HG02642 (cell line): ENCODE data around the gene RTN3.
"Not testable (repeated sequence)": the region's sequence is repeated elsewhere in the genome, so short reads cannot be mapped to it uniquely, and the experiment has no call there.

ENCODE experiments used
- ATAC-seq: cut with Tn5 transposase; IDR thresholded peaks from one replicate; pipeline ENCODE4 v1.9.1; 2021; ENCODE audit warnings: mild to moderate bottlenecking; ENCODE audit not compliant: unreplicated experiment, poor library complexity

Gene RTN3

DNA sequence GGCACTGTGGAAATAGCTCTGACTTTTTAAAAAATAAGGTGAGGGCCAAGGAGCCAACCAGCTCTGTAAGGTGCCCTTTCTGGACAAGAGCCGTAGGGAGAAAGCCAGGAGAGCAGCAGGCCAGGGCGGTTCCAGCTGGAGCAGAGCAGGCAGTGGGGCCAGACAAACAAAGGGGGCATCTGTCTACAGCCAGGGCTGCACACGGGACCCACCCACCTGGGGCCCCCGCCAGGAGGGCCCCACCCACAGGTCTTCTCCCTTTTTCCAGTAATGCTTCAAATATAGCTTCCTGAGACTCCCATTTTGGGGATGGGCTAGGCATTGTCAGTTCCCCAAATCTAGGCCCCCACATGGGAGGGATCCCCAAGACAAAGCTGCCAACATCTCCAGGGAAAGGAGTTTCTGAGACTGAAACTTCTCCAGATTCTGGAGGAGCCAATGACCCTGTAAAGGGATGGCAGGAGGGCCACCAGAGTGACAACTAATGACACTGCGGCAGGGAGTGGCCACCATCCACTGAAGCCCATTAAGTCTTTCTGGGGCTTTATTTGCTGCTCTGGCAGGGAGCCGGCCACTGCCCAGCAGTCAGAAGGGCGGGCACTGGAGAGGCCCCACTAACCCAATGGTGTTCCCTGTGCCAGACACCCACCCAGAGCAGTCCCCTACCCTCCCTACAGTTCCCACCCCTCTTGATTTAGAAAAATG, 85.4 kb downstream of the RTN3 start:
- ATAC-seq: no peak

DNA sequence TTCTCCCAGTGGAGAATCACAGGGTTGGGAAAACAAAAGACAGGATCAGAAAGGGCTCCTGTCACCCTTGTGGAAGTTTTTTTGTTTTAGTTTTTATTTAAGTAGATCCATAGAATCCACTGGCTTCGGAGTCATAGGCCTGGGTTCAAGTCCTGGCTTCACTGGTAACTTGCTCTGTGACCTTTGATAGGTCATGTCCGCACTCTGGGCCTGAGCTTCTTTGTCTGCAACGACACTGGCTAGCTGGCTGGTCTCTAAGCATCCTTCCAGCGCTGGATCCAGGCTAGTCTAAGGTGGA, 85.9 kb downstream of the RTN3 start:
- ATAC-seq: no peak

- ATAC-seq: no peak
Measured at GRCh38 chr11:63767565-63768236, 86.4 kb downstream of the RTN3 start.

DNA sequence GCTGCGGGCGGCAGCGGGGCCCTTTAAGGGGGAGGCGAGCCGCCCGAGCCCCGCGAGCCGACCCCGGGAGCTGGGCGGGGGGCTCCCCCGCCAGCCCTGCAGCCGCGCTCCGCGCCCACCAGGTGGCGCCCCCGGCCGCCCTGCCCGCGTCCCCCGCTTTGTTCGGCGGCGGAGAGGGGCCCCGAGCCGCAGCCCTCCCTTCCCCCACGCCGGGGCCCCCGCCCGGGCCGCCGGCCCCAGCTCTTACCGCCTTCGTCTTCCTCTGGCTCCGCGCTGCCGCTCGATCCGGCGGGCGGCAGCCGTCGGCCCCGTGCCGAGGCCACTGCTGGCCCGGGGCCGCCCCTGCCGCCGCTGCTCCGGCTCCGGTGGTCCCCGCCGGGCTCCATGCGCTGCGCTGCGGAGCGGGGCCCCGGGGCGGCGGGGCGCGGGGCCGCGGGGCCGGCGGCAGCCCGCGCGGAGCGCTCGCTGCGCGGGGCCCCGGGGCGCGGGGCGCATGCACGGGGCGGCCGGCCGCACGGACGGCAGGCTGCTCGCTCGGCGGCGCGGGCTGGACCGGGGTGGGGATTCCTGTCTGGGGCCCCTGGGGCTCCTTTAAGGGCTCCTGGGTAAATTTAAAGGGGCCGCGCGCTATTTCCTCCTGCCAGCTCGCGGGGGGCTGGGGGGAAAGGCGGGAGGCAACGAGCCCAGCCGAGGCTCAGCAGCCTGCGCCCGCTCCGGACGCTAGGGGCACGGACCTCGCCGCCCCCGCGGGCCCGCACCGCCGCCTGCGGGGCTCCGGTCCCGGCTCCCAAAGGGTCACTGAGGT, 87.1 kb downstream of the RTN3 start, which contains the start of gene ZFTA:
Gene ZFTA, minus strand, starts transcription at position 539 of the 805 bp plus-strand sequence. Its CDS starts 153 bp downstream, at position 386.
- ATAC-seq: peak; percentile 55

DNA sequence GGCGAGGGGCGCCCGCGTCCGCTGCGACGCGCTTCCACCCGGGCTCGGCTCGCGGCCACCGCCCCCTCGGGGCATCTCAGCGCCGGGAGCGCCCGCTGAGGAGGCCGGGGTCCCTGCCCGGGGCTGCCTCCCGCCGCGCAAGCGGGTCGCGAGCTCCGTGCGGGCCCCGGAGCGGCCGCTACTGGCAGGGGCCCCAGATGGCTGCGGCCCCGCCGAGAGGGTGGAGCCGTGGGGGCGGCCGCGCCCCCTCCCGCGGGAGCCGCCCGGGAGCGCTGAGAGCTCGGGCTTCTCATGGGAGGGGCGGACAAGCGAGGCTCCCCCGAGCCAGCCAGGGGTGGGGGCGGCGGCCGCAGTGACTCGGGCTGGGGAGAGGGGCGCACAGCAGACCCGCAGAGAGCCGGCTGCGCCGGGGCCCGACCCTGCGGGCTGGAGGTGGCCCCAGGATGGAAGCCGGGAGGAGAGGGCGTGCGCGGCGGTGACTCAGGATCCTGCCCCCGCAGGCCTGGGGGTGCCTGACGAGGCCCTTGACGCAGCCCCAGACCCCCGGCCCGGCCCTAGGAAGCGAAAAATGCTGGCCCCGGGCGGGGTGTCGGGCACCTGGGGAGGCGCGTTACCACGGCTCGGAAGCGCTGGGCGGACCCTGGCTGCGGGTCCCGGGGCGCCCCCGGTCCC, 87.9 kb downstream of the RTN3 start:
- peak; percentile 45 for ATAC-seq

DNA sequence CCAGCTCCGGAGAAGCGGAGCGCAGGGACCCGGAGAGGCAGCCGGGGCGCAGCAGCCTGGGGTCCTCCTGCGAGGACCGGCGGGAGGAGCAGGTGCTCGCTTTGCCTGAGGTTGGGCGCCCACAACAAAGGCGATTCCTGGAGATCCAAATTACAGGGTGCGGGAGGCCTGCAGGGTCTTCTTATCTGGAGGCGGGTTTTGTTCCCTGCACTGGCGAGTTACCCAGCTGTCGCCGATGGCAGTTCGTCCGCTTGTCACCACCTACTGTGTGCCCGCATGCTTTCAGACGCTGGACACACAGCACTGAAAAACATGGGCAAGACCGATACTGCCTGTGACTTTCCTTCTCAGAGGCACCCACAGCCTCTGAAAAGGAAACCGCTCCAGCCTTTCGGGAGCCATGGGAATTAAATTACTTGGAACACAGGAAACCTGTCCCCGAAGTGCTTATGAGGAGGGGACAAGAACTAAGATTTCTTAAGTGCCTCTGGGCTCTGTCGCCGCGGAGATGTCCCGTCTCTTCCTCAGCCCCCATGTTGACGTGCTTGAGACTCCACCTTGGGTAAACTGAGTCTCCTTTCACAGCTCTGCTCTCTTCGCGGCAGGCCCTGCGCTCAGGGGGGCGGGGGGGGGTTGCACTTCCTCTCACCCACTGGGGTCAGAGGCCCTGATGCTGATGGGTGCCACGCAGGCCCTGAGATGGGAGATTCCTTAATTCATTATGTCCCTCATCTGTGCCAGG, 88.6 kb downstream of the RTN3 start:
- ATAC-seq: no peak

GRCh38 chr11:63770763-63771162, 89.5 kb downstream of the RTN3 start:
- no peak for ATAC-seq

DNA sequence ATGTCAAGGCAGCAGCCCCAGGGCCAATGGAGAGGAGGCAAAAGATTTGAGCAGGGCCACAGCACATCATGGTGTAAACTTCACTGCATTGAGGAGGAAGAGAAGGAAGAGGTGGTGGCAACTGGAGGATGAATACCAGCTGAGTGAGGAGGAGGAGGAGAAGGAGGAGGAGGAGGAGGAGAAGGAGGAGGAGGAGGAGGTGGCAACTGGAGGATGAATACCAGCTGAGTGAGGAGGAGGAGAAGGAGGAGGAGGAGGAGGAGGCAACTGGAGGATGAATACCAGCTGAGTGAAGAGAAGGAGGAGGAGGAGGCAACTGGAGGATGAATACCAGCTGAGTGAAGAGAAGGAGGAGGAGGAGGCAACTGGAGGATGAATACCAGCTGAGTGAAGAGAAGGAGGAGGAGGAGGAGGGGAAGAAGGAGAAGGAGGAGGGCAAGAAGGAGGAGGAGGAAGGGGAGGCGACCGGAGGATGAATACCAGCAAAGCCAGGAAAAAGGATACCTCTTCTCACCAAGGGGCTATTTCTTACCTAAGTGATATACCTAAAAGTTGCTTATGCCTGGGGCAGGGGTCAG, 90.5 kb downstream of the RTN3 start:
- ATAC-seq: not testable (repeated sequence)

GRCh38 chr11:63775191-63775590, 93.9 kb downstream of the RTN3 start:
- ATAC-seq: no peak

GRCh38 chr11:63779039-63779438, 97.7 kb downstream of the RTN3 start:
- no peak for ATAC-seq

GRCh38 chr11:63782749-63783148, 101.4 kb downstream of the RTN3 start:
- no peak for ATAC-seq

- ATAC-seq: no peak
Measured at GRCh38 chr11:63783925-63784592, 102.8 kb downstream of the RTN3 start.

- no peak for ATAC-seq
Measured at GRCh38 chr11:63785823-63786222, 104.5 kb downstream of the RTN3 start.

GRCh38 chr11:63791495-63792167, 110.3 kb downstream of the RTN3 start:
- ATAC-seq: no peak

DNA sequence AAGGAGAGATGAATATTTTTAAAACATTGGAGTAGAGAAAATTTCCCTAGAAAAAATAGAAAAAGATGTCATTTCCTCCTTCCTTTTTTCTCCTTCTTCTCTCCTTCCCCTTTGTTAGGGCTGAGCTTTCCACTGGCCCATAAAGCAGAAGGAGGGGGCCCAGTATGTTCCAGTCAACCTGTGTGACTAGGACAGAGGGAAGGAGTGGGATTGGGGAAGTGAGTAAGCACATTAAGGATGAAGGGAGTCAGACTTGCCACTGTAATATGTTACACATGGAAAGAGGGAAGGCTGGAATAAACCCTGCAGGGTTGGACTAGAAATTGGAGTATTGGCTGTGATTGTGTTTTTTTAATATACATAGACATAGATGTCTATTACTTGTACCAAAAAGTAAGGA, 111.9 kb downstream of the RTN3 start:
- ATAC-seq: no peak

DNA sequence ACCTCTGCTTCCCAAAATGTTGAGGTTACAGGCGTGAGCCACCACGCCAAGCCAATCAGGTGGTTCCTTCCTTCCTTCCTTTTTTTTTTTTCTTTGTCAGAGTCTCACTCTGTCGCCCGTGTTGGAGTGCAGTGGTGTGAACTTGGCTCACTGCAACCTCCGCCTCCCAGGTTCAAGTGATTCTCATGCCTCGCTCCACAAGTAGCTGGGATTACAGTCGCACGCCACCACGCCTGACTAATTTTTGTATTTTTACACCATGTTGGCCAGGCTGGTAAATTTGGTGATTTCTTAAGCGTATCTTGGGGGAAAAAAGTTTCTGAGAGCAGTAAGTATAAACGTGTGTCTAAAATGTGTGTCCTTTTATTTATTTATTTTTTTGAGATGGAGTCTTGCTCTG, 113.8 kb downstream of the RTN3 start:
- no peak for ATAC-seq

GRCh38 chr11:63800921-63801320, 119.6 kb downstream of the RTN3 start:
- ATAC-seq: no peak

- no peak for ATAC-seq
Measured at GRCh38 chr11:63802637-63803414, 121.5 kb downstream of the RTN3 start.
